GM19023 (cell line): ENCODE measurements around the gene GADD45G.

Experiments
- ATAC-seq: cut with Tn5 transposase; IDR thresholded peaks from one replicate; pipeline ENCODE4 v1.9.1; 2021; ENCODE audit warnings: mild to moderate bottlenecking, moderate library complexity; ENCODE audit not compliant: unreplicated experiment

Gene GADD45G

DNA sequence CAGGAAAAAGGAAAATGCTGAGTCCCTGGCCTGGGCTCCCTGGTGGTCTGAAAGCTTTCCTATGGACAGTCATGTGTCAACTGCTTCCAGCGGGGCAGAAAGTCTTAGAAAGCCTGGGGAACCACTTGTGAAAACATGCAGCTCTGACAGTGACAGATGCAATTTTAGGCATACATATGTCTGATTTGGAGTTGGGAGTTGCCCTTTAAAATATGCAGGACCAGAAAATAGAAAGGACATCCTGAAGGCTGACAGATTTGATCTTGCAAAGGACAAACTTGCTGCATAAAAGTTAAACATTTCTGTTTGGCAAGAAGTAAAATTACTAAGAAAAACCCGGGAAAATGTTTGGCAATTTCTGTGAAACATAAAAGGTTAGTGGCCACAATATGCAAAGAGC is 23.8 kb downstream of the GADD45G start:
- ATAC-seq, result no peak

DNA sequence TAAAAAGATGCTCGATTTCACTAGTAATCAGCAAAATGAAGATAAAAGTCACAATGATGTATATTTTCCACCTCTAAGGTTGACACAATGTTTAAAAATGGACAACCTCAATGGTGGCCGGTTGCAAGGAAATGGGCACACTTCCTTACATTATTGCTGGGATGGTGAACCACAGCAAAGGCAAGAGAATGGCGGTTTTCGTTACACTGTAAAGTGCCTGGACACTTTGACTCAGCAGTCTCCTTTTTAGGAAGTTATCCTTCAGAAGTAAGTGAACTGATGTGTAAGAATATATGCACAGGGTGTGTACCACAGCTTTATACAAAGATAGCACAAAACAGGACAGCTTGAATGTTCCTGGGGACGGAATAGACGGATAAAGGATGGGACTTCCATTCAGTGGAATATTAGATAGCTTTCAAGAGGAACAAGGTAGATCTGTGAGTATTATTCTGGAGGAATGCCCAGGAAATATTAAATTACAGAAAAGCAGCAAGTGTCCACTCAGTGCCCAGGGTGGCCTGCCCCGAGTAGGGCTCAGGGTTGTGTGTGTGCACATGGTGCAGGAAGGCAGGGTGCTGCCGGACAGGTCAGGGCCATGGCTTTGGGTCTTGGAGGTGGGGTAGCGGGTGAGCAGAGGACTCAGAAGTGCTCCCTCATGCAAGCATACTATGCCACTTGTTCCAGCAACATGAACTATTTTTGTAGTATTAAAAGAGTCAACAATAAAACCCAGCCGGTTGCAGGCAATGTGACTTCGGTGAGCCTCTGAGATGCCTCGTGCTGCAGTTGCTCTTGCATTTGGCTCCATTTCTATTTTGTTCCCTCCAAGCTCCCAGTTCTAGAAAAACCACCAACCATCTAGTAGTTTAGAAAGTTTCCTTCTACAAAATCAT is 24.5 kb downstream of the GADD45G start:
- no peak for ATAC-seq

DNA sequence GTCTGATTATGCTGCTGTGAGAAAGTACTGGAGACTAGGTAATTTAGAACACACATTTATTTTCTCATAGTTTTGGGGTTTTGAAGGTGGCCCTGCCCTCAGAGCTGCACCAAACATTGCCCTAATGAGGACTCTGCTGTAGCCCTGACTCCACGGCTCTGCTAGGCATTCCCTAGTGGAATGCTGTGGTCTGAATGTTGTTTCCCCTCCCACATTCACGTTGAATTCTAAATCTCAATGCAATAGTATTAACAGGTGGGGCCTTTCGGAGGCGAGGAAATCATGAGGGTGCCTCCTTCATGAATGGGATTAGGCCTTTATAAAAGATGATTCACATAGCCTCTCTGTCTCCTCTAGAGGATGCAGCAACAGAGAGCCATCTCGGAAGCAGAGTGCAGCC is 25.7 kb downstream of the GADD45G start:
- no peak for ATAC-seq

DNA sequence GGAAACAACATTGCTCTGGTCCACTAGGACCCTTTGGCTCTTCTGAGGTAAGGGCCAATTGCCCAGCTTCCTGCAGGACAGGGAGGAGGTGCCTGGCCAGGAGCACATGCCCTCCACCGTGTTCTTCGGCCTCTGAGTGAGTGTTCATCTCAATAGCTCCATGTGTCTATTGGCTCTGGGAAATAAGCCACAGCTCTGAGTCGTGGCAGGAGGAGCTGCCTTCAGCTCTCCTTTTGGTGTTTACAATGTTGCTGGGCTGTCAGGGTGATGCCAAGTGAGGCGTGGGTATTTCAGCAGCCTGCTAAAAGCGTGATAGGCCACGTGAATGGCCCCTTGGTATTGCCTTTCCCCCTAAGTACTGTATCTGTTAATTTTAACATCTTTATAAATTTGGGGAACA is 26.6 kb downstream of the GADD45G start:
- no peak for ATAC-seq

DNA sequence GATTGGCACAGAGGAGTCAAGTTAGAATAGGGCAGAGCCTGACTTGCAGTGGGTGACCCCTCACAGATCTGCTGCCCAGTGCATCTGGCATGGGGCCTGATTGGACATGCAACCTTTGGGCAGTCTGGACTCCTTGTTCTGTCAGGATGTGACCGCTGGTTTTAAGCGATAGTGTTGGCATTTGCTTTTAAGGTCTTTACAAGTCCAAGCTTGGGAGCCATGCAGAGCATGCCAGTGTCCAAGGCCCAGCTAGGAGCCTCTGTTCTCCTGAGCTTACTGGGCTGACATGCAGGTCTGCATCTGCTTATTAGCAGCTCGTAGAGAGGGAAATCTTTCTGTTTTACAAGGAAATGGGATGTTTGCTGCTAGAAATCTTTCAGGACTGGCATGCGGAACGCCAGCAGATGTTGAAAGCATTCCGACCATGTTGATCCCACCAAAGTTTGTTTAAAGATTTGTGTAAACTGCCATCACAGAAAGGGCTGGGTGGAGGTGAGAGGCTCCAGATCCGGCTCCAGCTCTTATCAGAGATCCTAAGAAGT is 27.5 kb downstream of the GADD45G start:
- no peak for ATAC-seq

DNA sequence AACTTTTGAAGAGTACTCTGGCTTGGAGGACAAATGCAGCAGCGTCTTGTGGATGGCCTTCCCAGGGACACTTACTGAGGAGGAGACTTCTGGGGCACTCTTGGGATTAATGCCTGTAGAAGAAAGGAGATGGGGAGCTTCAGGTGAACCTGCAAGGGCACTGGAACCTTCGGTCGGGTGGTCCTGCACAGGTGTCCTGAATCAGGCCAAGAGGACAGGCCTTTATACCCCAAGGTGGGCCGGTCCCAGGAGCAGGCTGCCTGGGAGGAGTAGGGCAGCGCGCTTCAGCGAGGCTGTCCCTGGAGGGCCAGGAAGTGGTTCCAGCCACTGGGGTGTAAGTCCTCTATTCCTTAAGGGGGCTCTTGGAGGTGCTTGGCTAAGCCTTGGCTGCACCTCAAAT is 27.9 kb downstream of the GADD45G start:
- ATAC-seq, result no peak

DNA sequence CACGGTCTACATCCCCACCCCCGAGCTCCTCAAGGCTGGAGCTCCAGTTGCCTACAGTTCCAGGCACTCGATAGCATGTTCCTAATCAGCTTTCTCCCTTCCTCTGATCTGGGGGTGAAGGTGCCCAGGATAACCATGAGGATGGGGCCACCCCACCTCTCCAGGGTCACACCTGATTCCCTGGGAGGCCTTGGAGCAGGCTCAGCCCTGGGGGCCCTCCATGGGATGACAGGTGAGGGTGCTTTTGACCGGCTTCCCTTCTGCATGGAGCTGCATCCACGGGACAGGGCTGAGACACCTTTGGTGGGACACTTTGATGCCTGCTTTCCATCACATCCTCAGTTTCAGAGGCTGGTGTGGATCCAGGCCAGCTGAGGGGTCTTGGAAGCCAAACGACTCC is 28.6 kb downstream of the GADD45G start:
- ATAC-seq, result no peak

DNA sequence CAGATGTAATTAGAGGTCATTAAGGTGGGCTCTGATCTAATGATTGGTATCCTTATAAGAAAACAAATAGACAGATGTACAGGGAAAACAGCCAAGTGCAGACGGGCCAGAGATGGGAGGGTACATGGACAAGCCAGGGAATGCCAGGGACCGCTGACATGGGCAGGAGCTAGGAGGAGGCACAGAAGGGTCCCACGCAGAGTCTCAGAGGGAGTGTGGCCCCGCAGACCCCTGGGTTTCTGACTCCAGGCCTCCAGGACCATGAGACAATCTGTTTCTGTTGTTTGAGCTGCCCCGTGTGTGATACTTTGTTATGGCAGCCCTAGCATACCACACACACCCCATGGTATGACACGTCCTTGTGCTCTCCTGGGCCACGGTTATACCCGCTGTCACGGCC is 29.1 kb downstream of the GADD45G start:
- ATAC-seq, result no peak

DNA sequence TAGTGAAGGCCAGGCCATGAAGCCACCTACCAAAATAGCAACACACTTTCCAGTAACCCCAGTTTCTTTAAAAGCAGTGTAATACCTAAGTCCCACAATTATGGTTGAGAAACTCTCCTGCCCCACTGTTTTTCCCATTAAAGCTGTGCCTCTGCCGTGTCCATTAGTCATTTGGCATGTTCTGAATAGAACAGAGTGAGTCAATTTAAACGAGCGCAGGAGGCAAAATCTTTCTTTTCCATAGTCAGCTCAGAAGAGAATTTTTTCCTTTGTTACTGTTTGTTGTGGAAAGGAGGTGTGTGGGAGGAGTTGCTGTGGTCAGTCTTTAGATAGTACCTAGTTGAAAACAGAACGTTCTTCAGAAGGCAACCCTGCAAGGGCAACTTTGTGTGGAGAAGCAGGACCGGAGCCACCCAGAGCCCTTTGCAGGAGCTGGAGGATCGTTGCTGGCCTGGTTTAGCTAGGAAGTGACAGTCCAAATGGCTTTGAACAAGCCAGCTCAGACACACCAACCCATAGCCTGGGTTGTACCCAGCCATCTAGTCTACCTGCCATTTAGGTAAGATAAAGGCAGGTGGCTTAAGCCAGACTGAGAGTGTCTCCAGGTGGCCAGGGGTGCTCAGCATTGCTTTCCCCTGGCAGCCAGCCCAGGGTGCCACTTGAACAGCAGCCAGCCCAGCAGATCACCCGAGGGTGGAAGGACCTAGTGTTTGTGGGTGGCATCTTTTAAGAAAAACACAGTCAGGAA is 30.4 kb downstream of the GADD45G start:
- ATAC-seq, result no peak

DNA sequence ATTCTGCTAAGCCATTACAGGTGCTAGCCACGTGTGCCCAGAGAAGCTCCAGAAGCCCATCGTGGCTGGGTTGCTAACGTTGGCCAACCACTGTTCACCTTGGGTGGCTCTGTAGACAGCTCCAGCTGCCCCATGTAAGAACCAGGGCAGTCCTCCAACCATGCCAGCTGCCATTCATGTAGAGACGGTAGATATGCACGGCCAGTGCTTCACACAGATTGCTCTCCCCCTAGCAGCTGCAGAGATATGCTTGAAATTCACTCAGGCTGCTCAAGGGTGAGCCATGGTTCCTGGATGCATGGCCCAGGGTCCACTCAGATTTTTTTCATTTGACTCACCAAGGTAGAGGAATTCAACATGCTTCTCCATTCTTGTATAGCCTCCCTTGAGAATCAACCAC is 31.0 kb downstream of the GADD45G start:
- ATAC-seq, result no peak

DNA sequence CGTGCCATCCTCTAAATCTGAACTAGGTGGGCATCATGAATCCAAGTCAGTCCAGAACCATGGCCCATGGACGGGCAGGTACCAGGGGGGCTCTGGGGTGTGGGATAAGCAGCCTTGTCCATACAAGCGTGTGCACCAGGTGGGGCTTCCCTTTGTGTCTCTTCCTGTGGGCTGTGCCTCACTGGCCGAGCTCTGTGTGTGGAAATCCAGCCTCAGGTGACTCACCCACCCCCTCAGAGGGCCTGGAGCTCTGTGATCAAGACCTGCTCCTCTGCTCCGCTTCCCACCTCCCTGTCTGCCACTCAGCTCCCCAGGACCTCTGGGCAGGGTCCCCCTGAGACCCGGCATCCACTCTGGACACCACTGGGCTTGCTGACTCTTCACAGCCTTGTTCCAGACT is 33.0 kb downstream of the GADD45G start:
- no peak for ATAC-seq

DNA sequence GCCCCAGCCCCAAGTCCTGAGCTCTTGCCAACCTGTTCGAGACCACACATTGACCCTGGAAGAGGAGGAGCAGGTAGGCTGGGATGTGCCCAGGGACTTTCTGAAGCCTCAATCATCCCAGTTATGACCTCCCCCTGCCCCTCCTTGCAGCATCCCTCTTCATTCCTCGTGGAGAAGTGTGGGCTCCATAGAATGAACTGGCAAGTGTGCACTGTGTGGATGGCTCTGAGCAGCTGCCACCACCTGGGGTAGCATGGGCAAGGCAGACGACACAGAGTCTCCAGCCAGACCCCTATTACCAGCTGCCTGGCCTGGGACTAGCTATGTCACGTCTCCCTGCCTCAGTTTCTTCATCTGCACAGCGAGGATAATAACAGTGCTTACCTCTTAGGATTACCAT is 33.5 kb downstream of the GADD45G start:
- no peak for ATAC-seq

DNA sequence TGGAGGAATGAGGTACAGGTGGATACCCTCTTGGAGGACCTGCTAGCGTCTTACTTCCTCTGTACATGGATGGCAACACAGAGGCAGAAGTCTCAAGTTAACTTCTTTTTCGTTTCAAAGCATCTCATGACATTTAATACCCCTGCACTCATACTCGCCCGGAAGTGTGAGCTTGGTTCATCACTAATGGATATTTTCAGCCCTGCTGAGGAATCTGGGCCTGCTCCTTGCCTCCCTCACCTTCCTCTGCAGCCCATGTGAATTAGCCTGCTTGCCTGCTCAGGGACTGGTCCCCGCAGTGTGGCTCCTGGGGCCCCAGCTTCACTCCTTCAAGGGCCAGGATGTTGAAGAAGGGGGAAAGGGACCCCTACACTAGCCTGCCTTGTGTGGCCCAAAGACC is 34.1 kb downstream of the GADD45G start:
- ATAC-seq, result no peak

DNA sequence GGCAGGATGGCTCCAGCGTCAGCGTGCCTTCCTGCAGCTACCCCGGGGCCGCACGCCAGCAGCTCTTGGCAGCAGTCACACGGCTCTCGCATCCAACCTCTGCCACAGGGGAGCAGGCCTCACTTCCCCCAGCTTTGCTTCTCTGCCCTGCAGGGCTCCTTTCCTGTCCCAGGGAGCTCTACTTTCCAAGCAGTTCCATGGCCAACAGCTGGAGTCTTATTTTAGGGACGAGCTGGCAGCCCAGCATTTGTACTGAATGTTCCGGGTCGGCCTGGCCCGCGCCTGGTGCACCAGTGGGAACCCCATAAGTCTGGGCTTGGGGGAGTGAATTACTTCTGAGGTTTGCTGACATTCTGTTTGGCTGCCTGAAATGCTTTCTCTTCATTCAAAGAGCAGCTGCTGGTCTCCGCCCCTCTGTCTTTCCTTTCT is 34.6 kb downstream of the GADD45G start:
- ATAC-seq, result no peak

DNA sequence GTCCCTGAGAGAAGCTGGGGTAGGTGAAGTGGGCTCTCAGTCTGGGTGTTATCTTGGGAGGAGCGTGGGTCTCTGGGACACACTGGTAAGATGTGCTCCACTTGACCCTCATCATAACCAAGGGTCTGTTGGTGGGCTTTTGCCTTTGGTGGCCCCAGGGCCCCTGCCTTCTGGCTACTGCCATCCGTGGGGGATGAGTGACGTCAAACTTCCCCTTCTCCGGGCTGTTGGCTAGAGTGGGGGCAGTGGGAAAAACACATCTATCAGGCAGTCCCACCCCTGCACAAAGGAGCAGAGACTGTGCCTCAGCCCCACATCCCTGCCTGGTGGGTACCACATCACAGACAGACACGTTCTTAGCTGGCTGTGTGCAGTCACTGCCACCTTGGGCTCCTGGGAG is 35.1 kb downstream of the GADD45G start:
- ATAC-seq, result no peak

DNA sequence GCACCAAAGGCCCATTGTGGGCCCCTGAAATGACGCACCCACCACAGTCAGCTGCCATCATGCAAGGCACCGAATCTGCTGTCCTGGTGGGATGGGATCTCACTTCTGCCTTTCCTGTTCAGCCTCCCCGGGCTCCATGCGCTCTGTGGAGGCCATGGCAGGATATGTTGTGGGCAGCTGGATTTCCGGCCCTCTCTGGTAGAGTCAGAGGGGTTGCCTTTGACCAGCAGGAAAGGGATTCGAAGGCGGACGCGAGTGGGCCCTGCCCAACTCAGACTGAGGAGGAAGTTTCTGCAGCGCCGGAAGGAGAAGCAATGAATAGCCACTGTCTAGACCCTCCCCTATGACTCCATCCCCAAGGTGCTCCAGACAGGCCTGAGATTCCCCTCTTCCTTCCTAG is 35.5 kb downstream of the GADD45G start:
- no peak for ATAC-seq

DNA sequence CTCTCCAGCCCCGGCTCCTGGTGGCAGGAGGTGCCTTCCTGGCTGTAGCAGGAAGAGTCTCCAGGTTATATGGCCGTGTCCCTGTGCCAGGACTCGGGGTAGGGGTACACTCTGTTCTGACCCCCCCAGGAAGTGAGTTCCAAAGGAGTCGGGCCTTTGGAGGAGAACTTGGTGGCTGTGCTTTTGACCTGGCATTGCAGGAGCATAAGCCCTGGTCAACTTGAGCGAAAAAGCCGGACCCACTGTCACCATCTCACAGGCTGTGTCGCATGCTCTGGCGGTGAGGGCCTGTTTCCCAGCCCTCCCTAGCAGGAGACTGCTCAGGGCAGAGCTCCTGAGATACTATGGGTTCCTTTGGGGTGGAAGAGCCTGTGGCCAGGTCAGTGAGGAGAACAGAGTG is 36.0 kb downstream of the GADD45G start:
- no peak for ATAC-seq

DNA sequence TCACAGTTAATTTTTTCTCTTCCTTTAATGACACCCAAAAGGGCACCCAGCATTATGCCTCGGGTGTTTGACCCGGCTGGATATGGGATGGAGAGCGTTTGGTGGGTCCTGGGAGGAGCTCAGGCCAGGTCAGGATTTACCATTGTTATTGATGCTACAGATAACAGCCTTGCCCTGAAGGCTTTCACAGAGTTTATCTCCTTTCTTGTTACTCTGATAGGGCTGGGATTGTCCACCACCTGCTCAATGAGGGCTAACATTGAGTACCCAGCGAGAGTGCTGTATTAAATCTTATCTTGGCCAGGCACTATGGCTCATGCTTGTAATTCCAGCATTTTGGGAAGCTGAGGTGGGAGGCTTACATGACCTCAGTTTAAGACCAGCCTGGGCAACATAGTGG is 37.2 kb downstream of the GADD45G start:
- ATAC-seq, result no peak

DNA sequence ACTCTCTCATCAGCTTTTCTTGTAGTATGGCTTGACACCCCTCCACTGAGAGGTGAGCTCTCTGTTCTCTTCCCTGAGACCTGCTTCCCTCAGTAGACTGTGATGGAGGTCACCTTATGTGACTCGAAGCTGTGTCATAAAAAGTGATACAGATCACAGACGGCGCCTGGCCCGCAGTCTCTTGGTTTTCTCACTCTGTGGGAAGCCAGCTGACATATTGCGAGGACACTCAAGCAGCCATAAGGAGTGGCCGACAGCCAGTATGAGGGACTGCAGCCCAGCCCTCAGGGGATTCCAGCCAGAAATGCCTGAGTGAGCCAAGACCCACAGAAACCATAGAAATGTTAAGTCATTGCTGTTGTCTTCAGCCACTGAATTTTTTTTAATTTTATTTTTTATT is 38.0 kb downstream of the GADD45G start:
- ATAC-seq, result no peak

DNA sequence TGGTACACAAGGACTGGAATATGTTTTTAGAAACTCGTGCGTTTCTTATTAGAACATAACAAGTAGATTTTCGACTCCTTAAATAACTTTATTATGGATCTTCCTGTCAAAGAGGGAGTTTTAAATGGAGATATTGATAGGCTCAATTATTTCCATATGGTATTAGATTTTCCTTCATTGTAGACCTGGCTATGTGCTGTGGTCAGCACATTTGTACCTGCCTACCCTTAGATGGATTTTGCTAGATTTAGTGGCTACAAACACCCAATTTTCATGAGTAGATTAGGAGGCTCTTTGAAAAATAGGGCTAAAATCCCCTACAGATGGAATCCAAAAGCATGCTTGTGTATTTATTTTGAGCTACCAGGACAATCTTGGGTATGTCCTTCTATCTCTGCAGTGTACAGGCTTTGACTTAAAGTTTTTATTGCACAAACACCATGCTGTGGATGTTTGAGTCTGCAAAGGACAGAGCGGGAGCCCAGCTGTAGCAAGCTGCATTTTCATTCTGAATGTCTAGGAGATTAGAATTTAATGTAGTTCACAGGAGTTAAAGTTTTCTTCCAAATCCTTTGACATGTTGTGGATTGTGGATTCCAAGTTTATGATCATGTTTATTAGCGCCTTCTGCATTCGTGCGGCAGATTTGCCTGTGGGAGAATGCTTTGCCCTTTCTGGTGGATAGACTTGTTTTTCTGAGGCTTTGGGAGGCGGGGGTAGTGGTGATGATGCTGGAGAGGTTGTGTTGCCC is 41.6 kb downstream of the GADD45G start:
- ATAC-seq, result no peak

DNA sequence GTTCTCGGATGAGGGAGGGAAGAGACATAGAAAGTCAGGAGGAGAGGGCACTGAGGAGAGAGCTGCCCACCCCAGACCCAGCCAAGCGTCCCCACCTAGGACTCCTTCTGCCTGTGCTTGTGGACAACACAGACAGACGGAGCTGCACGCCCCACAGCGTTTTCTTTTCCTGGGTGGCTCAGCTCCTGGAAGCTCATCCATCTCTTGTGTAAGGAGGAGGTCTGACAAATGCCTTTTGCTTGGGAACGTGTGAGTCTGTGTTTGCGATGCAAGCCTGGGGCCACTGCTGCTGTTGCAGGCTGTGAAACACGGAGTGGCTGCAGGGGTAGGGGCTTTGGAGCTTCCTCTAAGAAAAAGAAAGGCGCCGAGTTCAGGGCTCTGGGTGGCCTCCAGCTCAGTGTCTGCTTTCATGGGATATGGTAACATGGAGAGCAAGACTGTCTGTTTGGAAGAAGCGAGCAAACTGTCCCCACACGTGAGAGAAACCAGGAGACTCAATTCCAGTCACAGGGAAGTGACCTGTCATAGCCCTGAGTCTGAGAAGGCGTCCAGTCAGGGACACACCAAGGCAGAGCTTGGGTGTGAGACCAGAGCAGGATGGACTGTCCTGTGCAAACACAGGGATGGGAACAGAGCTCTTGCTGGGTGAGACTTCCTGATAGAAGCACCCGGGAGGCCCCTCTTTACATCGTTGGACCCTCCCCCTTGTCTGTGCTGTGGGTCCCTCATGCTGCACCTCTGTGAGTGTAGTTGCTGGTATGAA is 42.7 kb downstream of the GADD45G start:
- ATAC-seq, result no peak
